Endothelial cell of umbilical vein (primary cell): Measurements from ENCODE around the gene KLHL25.

Source experiments
- CTCF ChIP-seq, 2 donors: IDR thresholded peaks; 1 replicate in 1 of 2; 2 replicates in 1 of 2; pipeline ENCODE4 v1.5.1; 2011; ENCODE audit warnings: low read length in 2 of 2, mild to moderate bottlenecking in 2 of 2, moderate library complexity in 2 of 2, control low read depth in 1 of 2, inconsistent platforms in 1 of 2, low read depth in 1 of 2; ENCODE audit not compliant: insufficient read depth in 1 of 2; ENCODE audit errors: extremely low read depth in 1 of 2
- POLR2A ChIP-seq: IDR thresholded peaks from 2 replicates; pipeline ENCODE4 v1.6.1; 2012; ENCODE audit warnings: low read depth, mild to moderate bottlenecking, control low read depth, low read length
- POLR2AphosphoS5 ChIP-seq: IDR thresholded peaks from 2 replicates; pipeline ENCODE4 v1.6.1; 2012; ENCODE audit warnings: low read depth, mild to moderate bottlenecking, control low read depth, low read length, moderate library complexity; ENCODE audit not compliant: insufficient read depth

DNA sequence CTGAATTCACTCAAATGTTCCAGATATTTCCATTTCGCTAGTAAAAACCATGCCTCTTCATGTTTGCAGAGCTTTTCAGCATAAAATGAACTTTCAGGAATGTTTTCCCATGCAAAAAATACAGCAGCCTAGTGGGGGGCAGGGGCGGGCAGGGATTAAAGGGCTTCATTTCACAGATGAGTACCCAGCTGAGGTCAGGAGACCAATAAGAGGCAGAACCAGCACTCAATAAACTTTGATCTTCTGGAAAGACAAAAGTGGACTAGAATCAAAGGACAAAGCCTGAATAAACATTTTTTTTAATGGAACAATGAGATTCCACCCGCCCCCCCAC lies 8.0 kb downstream of the KLHL25 start:
- TF ChIP-seq CTCF (IDR thresholded peaks at IDR 0.05; ENCODE audit: extremely low read depth in 1 of 2, insufficient read depth in 1 of 2, low read depth in 1 of 2, low read length in 2 of 2) (no peak), POLR2A (no peak), POLR2AphosphoS5 (no peak)
